ENCODE results near the gene SEPTIN2.

- no peak for TF ChIP-seq EZH2 (IDR thresholded peaks at IDR 0.05; ENCODE audit: insufficient read depth, low read length)
- TF ChIP-seq CTCF (IDR thresholded peaks at IDR 0.05; ENCODE audit: insufficient read depth, low read depth, low read length) = no peak
Measured at GRCh38 chr2:241350878-241351639, 35.3 kb downstream of the SEPTIN2 start.

Data from astrocyte (in vitro differentiated cells and primary cell).